Epithelial cell of esophagus (primary cell): ENCODE data around the gene DAGLA.

ENCODE experiments used
- DNase-seq: peaks from one replicate; pipeline ENCODE4 v3.0.0; 2010; ENCODE audit warnings: low read depth
- H3K4me3 ChIP-seq: 2 replicates; pipeline ENCODE4 v1.5.1; 2011; ENCODE audit warnings: mild to moderate bottlenecking, low read length, control low read depth
- CTCF ChIP-seq: IDR thresholded peaks from 2 replicates; pipeline ENCODE4 v1.5.1; 2011; ENCODE audit warnings: low read depth, mild to moderate bottlenecking, low read length, control low read depth, inconsistent platforms; ENCODE audit not compliant: insufficient read depth; ENCODE audit errors: missing control alignments

The DAGLA gene

DNA sequence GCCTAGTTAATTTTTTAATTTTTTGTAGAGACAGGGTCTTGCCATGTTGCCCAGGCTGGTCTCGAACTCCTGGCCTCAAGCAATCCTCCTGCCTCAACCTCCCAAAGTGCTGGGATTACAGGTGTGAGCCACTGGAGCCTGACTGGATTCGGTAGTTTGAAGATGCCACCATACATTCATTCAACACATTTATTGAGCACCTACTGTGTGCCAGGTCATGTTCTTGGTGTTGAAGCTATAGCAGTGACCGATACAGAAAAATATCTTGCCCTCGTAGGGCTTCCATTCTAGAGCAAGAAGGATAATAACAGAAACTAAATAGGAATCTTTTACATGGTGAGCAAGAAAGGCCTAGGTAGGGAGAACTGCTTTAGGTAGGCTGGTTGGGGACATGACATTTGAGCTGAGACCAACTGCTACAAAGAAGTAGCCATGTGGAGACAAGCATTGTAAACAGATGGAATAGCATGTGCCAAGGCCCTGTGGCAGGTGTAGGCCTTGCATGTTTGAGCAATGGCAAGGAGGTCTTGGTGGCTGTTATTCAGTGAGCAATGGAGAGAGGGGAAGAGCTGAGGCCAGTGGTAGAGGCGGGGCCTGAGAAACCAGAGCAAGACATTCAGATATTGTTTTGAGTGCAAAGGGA, 70.6 kb downstream of the DAGLA start:
- H3K4me3 ChIP-seq, result no peak overlapping the region
- TF ChIP-seq CTCF, result no peak
- DNase-seq, result no peak

GRCh38 chr11:61751384-61751783, 71.2 kb downstream of the DAGLA start:
- no peak for TF ChIP-seq CTCF
- H3K4me3 ChIP-seq, result no peak overlapping the region
- no peak for DNase-seq

DNA sequence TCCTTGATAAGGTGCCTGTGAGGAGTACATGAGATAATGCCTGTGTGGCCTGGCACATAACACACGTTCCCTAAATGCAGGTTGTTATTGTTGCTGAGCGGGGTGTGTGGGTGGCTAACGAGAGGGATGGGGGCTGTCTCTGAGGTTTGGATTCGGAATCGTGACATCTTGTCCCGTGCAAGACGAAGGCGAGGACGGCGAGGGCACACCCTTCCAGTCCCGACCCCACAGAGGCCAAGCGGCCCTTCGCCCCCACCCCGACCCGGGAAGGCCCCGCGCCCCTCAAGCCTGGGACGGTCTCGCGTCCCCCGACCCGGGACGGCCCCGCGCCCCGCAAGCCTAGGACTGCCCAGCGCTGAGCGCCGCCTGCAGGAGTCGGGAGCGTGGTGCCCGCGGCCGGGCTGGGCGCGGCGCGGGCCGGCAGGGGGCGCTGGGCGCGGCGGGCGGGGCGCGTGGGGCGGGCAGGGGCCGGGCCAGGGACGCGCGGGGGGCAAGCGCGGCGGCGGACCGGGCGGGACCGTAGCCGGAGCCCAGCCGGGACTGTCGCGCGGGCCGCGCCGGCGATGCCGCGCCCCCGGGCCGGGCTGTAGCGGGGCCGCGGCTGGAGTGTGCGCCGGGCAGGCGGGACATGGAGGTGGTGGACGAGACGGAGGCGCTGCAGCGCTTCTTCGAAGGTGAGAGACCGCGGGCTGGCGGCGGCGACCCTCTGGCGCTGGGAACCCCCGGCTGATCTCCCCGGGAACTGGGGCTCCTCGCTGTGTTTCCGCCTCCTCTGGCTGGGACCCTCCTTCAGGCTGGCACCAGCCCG, 72.1 kb downstream of the DAGLA start, which contains the start of gene MYRF:
Gene MYRF (plus strand): TSS at position 520 of the 808 bp plus-strand sequence. CDS start 109 bp downstream, at position 629.
- DNase-seq, result peak; percentile 28
- TF ChIP-seq CTCF, result peak; percentile 29

GRCh38 chr11:61752925-61753521, 72.8 kb downstream of the DAGLA start:
- no peak for DNase-seq
- TF ChIP-seq CTCF, result no peak
- H3K4me3 ChIP-seq, result no peak overlapping the region

More for the DNA sequence above, 72.1 kb downstream of the DAGLA start, which contains the start of gene MYRF:
- no peak within 1 kb of the TSS for H3K4me3 ChIP-seq

GRCh38 chr11:61753672-61754071, 73.5 kb downstream of the DAGLA start:
- TF ChIP-seq CTCF, result no peak
- H3K4me3 ChIP-seq, result no peak overlapping the region
- DNase-seq, result no peak

GRCh38 chr11:61754534-61755482, 74.6 kb downstream of the DAGLA start:
- no peak for DNase-seq
- no peak overlapping the region for H3K4me3 ChIP-seq
- no peak for TF ChIP-seq CTCF
